OCI-LY1 (cell line): ENCODE measurements around the gene TMEM256.

Experiments
- H2AFZ ChIP-seq: fragments of 200-600 bp; sonication (generic), shearing (Covaris generic); 2 replicates; pipeline ENCODE4 v1.6.0; 2014; ENCODE audit warnings: antibody characterized with exemption, mild to moderate bottlenecking, low read length
- H3F3A ChIP-seq: fragments of 200-600 bp; sonication (generic), shearing (Covaris generic); 2 replicates; pipeline ENCODE4 v1.6.0; 2014; ENCODE audit warnings: mild to moderate bottlenecking, antibody characterized with exemption, low read length, moderate library complexity; ENCODE audit not compliant: insufficient read depth
- H3K27ac ChIP-seq: fragments of 200-600 bp; sonication (generic); 2 replicates; pipeline ENCODE4 v1.5.1; 2014; ENCODE audit warnings: low read length, mixed run types, mild to moderate bottlenecking, low read depth; ENCODE audit not compliant: poor library complexity, severe bottlenecking
- H3K27me3 ChIP-seq: fragments of 200-600 bp; sonication (generic); 2 replicates; pipeline ENCODE4 v1.6.0; 2014; ENCODE audit warnings: antibody characterized with exemption, mild to moderate bottlenecking, low read length, moderate library complexity; ENCODE audit not compliant: insufficient read depth
- H3K36me3 ChIP-seq: fragments of 200-600 bp; sonication (generic); 2 replicates; pipeline ENCODE4 v1.6.1; 2014; ENCODE audit warnings: mild to moderate bottlenecking, antibody characterized with exemption, low read length, moderate library complexity, mixed read lengths; ENCODE audit not compliant: insufficient read depth
- H3K4me1 ChIP-seq: fragments of 200-600 bp; sonication (generic); 2 replicates; pipeline ENCODE4 v1.5.1; 2014; ENCODE audit warnings: mild to moderate bottlenecking, low read length, moderate library complexity; ENCODE audit not compliant: insufficient read depth, severe bottlenecking
- H3K4me2 ChIP-seq: fragments of 200-600 bp; sonication (generic), shearing (Covaris generic); 2 replicates; pipeline ENCODE4 v1.6.1; 2014; ENCODE audit warnings: low read length
- H3K4me3 ChIP-seq: fragments of 200-600 bp; sonication (generic); 2 replicates; pipeline ENCODE4 v1.5.1; 2014; ENCODE audit warnings: low read length, low read depth, mild to moderate bottlenecking, mixed read lengths; ENCODE audit not compliant: poor library complexity, severe bottlenecking
- H3K79me2 ChIP-seq: fragments of 200-600 bp; shearing (Covaris generic); 2 replicates; pipeline ENCODE4 v1.6.1; 2016; ENCODE audit warnings: mixed run types, low read length, mixed read lengths; ENCODE audit not compliant: insufficient read depth
- H3K9ac ChIP-seq: fragments of 200-600 bp; sonication (generic), shearing (Covaris generic); 2 replicates; pipeline ENCODE4 v1.6.1; 2014; ENCODE audit warnings: mild to moderate bottlenecking, low read length, mixed read lengths
- H3K9me2 ChIP-seq: fragments of 200-600 bp; sonication (generic), shearing (Covaris generic); 2 replicates; pipeline ENCODE4 v1.6.1; 2014; ENCODE audit warnings: low read depth, mild to moderate bottlenecking, low read length, mixed read lengths
- H3K9me3 ChIP-seq: fragments of 200-600 bp; shearing (Covaris generic); 2 replicates; pipeline ENCODE4 v1.6.1; 2014; ENCODE audit warnings: low read length, mixed read lengths
- H4K20me1 ChIP-seq: fragments of 200-600 bp; sonication (generic), shearing (Covaris generic); 2 replicates; pipeline ENCODE4 v1.6.0; 2016; ENCODE audit warnings: mild to moderate bottlenecking, low read length; ENCODE audit not compliant: insufficient read depth
- CTCF ChIP-seq: fragments of 200-600 bp; sonication (generic), shearing (Covaris generic); IDR thresholded peaks from 2 replicates; pipeline ENCODE4 v1.5.1; 2017; ENCODE audit warnings: mild to moderate bottlenecking, antibody characterized with exemption, low read length, moderate library complexity, mixed read lengths
- EZH2 ChIP-seq: fragments of 200-600 bp; sonication (generic), shearing (Covaris generic); IDR thresholded peaks from 2 replicates; pipeline ENCODE4 v1.8.0; 2017; ENCODE audit warnings: borderline replicate concordance, mixed run types, mild to moderate bottlenecking, antibody characterized with exemption, low read length, moderate library complexity, mixed read lengths

TMEM256 gene

GRCh38 chr17:7411427-7411750, 7.5 kb upstream of the TMEM256 start:
- Histone ChIP-seq H3K36me3 (no peaks in the 10 kb centered on the region), H3F3A (no peaks in the 10 kb centered on the region), H3K4me1 (no peaks in the 10 kb centered on the region), H4K20me1 (no peaks in the 10 kb centered on the region), H3K9me3 (no peaks in the 10 kb centered on the region), H3K9ac (no peak overlapping the region), H3K9me2 (no peaks in the 10 kb centered on the region), H2AFZ (no peak overlapping the region), H3K27ac (no peak overlapping the region), H3K79me2 (no peaks in the 10 kb centered on the region), H3K4me2 (no peak overlapping the region), H3K27me3 (0 out of 2 replicates have a peak, but pooled peaks cover 9% of the 10 kb centered on the region), H3K4me3 (no peak overlapping the region)
- no peak for TF ChIP-seq CTCF
- TF ChIP-seq EZH2, result no peak

GRCh38 chr17:7410634-7411426, 6.9 kb upstream of the TMEM256 start:
- no peak overlapping the region for H3K4me3 ChIP-seq
- H3K27me3 ChIP-seq, result peaks cover 9% of the 10 kb centered on the region
- TF ChIP-seq CTCF, result no peak
- TF ChIP-seq EZH2, result no peak
- H3K9me3 ChIP-seq, result no peaks in the 10 kb centered on the region
- H3K9me2 ChIP-seq, result no peaks in the 10 kb centered on the region
- H4K20me1 ChIP-seq, result no peaks in the 10 kb centered on the region
- H3K4me1 ChIP-seq, result no peaks in the 10 kb centered on the region
- no peaks in the 10 kb centered on the region for H3K79me2 ChIP-seq
- H3K9ac ChIP-seq, result no peak overlapping the region
- no peaks in the 10 kb centered on the region for H3K36me3 ChIP-seq
- 0 out of 2 replicates have a peak, but pooled peaks cover under 1% of the 10 kb centered on the region for H3F3A ChIP-seq
- no peak overlapping the region for H2AFZ ChIP-seq
- no peak overlapping the region for H3K4me2 ChIP-seq
- no peak overlapping the region for H3K27ac ChIP-seq

- H4K20me1 ChIP-seq, result no peaks in the 10 kb centered on the region
- H3K9me2 ChIP-seq, result no peaks in the 10 kb centered on the region
- no peak overlapping the region for H2AFZ ChIP-seq
- no peak overlapping the region for H3K9ac ChIP-seq
- no peaks in the 10 kb centered on the region for H3K9me3 ChIP-seq
- no peak overlapping the region for H3K27ac ChIP-seq
- H3K27me3 ChIP-seq, result peaks cover 11% of the 10 kb centered on the region
- H3F3A ChIP-seq, result 0 out of 2 replicates have a peak, but pooled peaks cover 3% of the 10 kb centered on the region
- H3K79me2 ChIP-seq, result no peaks in the 10 kb centered on the region
- TF ChIP-seq CTCF (no peak), EZH2 (no peak)
- H3K4me3 ChIP-seq, result no peak overlapping the region
- no peaks in the 10 kb centered on the region for H3K36me3 ChIP-seq
- no peak overlapping the region for H3K4me2 ChIP-seq
- H3K4me1 ChIP-seq, result peaks cover 6% of the 10 kb centered on the region
Observed at GRCh38 chr17:7409716-7410115, 5.8 kb upstream of the TMEM256 start.
